A549 (cell line): ENCODE measurements around the gene RASA2.

ENCODE experiments used
- CEBPB ChIP-seq, 2 experiments: fragments of >200 bp in 1 of 2; sonication (Bioruptor Twin) in 1 of 2; formaldehyde crosslinking in 1 of 2; IDR thresholded peaks; 2 replicates each; pipeline ENCODE4 v1.6.1; 2012 to 2016
- CTCF ChIP-seq: fragments of >200 bp; sonication (Bioruptor Twin); formaldehyde crosslinking; IDR thresholded peaks from 3 replicates; pipeline ENCODE4 v1.5.1; 2016
- MAFK ChIP-seq: fragments of 450-650 bp; IDR thresholded peaks from 2 replicates; pipeline ENCODE4 v1.6.1; 2014; ENCODE audit not compliant: partially characterized antibody
- POLR2A ChIP-seq: IDR thresholded peaks from 2 replicates; pipeline ENCODE4 v1.6.1; 2012; ENCODE audit warnings: mild to moderate bottlenecking, low read length
- RARB ChIP-seq: fragments of 250-450 bp; sonication (Bioruptor Pico); IDR thresholded peaks from 2 replicates; pipeline ENCODE4 v1.8.0; 2021; ENCODE audit warnings: mild to moderate bottlenecking, moderate library complexity
- REST ChIP-seq: fragments of 200-600 bp; sonication (generic); IDR thresholded peaks from 2 replicates; pipeline ENCODE4 v1.6.1; 2016; ENCODE audit warnings: antibody characterized with exemption, mild to moderate bottlenecking, moderate library complexity
- USF2 ChIP-seq: fragments of 450-650 bp; IDR thresholded peaks from 2 replicates; pipeline ENCODE4 v1.6.1; 2014; ENCODE audit warnings: antibody characterized with exemption
- TF ChIP-seq, protein P1 (sequence below): fragments of 250-450 bp; sonication (Bioruptor Pico); IDR thresholded peaks from 2 replicates; pipeline ENCODE4 v1.5.0; 2021; ENCODE audit warnings: mild to moderate bottlenecking, moderate library complexity, borderline replicate concordance

- TF ChIP-seq CTCF (no peak), POLR2A (no peak), MAFK (no peak), REST (no peak), USF2 (no peak), CEBPB (IDR thresholded peaks at IDR 0.05) (no peak), RARB (CRISPR knock-in tag) (no peak)
- TF ChIP-seq, protein P1, sequence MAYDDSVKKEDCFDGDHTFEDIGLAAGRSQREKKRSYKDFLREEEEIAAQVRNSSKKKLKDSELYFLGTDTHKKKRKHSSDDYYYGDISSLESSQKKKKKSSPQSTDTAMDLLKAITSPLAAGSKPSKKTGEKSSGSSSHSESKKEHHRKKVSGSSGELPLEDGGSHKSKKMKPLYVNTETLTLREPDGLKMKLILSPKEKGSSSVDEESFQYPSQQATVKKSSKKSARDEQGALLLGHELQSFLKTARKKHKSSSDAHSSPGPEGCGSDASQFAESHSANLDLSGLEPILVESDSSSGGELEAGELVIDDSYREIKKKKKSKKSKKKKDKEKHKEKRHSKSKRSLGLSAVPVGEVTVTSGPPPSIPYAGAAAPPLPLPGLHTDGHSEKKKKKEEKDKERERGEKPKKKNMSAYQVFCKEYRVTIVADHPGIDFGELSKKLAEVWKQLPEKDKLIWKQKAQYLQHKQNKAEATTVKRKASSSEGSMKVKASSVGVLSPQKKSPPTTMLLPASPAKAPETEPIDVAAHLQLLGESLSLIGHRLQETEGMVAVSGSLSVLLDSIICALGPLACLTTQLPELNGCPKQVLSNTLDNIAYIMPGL (CRISPR knock-in tag): no peak
Observed at GRCh38 chr3:141538568-141539240, 51.9 kb downstream of the RASA2 start.
